GM12878 (cell line): ENCODE results near the gene RPS23. TPM values are rescaled to one million over a fixed set of nuclear protein-coding genes. Genes with fewer than 3 reads are reported as not detected.

Experiments used
- BMI1 ChIP-seq: fragments of 450-650 bp; IDR thresholded peaks from 2 replicates; pipeline ENCODE4 v1.6.1; 2016; ENCODE audit warnings: mild to moderate bottlenecking, moderate library complexity, borderline replicate concordance
- GABPA ChIP-seq: IDR thresholded peaks from 2 replicates; pipeline ENCODE4 v1.6.1; 2014; ENCODE audit warnings: antibody characterized with exemption, low read depth, mild to moderate bottlenecking, inconsistent platforms
- NBN ChIP-seq: fragments of 450-650 bp; IDR thresholded peaks from 2 replicates; pipeline ENCODE4 v1.6.1; 2016
- NR2F1 ChIP-seq: fragments of 450-650 bp; conservative IDR thresholded peaks from 2 replicates; pipeline ENCODE4 v1.6.1; 2017; ENCODE audit warnings: mild to moderate bottlenecking
- SMARCA5 ChIP-seq: fragments of 450-650 bp; IDR thresholded peaks from 2 replicates; pipeline ENCODE4 v1.6.1; 2017; ENCODE audit warnings: mild to moderate bottlenecking
- STAT3 ChIP-seq: IDR thresholded peaks from 2 replicates; pipeline ENCODE4 v1.6.1; 2011; ENCODE audit warnings: low read depth, low read length, improper control_type of control experiment
- ZNF687 ChIP-seq: fragments of 450-650 bp; IDR thresholded peaks from 2 replicates; pipeline ENCODE4 v1.6.1; 2017; ENCODE audit warnings: mild to moderate bottlenecking, moderate library complexity
- polyA plus RNA-seq, 11 experiments: library from polyadenylated mRNA; depleted of rRNA in 4 of 11; unstranded in 6 of 11; stranded (reverse) in 5 of 11; fragments of >200 nt; fragmentation: Nextera tagmentation in 4 of 11; fragmentation: Illumina TruSeq in 1 of 11; extraction: Ambion mirVana in 4 of 11; extraction: Trizol in 1 of 11; gene quantifications; 1 replicate in 1 of 11; 2 replicates in 10 of 11; pipeline versions ENCODE4 v1.2.1 to v1.2.3, GENCODE V29; 2011 to 2016; ENCODE audit warnings: inconsistent platforms in 2 of 11, missing spikeins in 2 of 11, low read depth in 1 of 11
- small RNA-seq: library from RNA; depleted of rRNA; stranded (forward); fragments of <200 nt; gene quantifications from one replicate; pipeline ENCODE3, GENCODE V24; 2014
- total RNA-seq, 4 experiments: library from RNA; depleted of rRNA in 3 of 4; stranded (reverse); fragments of >200 nt in 3 of 4; fragmentation: Illumina TruSeq in 1 of 4; extraction: Trizol in 1 of 4; gene quantifications; 2 replicates each; pipeline versions ENCODE4 v1.2.1 to v1.2.3, GENCODE V29; 2013 to 2021

RPS23 gene
- total and polyA plus RNA-seq, 10 of the 15 experiments (the other 5 are each of a cell fraction or from before 2014, with no cell fraction given), result 2,489 to 8,145 (median 5,256) TPM

DNA sequence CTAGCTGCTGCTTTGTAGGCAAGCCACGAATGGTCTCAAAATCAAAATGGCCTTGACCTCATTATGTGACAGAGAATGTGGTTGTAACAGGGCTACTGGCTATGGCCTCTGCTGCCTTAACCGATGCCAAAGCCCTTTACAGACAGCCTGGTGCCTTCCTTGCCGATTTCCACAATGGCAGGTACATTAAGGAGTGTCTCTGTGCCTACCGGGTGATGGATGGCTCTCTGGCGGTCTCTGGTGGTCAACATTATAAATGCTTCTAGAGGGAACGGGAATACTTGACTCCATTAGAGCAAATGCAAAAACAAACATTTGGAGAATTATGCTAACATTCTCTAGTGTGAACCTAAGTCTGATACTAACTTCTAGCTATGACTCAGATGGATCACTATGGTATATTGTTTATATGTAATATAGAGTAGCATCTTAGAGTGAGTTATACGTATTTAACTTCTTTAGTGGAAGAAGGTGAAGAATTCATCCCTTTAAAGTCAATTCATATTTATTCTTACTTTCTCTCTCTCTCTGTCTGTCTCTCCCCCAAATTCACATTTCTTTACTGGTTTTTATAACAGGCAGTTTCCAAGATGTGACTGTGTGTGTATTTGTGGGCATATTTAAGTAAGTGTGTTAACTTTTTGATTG lies 52.5 kb downstream of the RPS23 start (continued):
- TF ChIP-seq ZNF687 (no peak), NR2F1 (no peak), BMI1 (no peak), STAT3 (no peak), SMARCA5 (0 out of 2 replicates have a peak, but pooled peaks have one; percentile 57), NBN (no peak), GABPA (no peak)

Small RNA genes within 50 kb of the gene (small RNA-seq; reads per million reads assigned to genes)
- gene AC010598.1, result not detected
